PC-9 (cell line): ENCODE measurements around the gene DPH6. TPM values are rescaled to one million over a fixed set of nuclear protein-coding genes. Genes with fewer than 3 reads are reported as not detected.

Experiments used
- BruUV-seq: library from RNA; stranded (reverse); fragments of 400-500 nt; replicated peaks from 2 replicates; lab custom pipeline; 2021; lab: Mats Ljungman, UMichigan
- CTCF ChIA-PET: fragments of 300-600 bp; sonication (Branson Sonifier 250); formaldehyde crosslinking; loops from one replicate; lab custom pipeline; 2022; ENCODE audit warnings: antibody characterized with exemption; lab: Charles Lee
- POLR2A ChIA-PET: fragments of 300-600 bp; sonication (Branson Sonifier 250); formaldehyde crosslinking; loops from one replicate; lab custom pipeline; 2022; ENCODE audit warnings: antibody characterized with exemption; ENCODE audit not compliant: unreplicated experiment; lab: Charles Lee
- DNase-seq, 2 experiments: peaks; one replicate each; pipeline versions ENCODE4 v3.0.0 to v3.0.0-alpha.2; 2015 to 2022; ENCODE audit warnings: mixed read lengths in 1 of 2
- H2AFZ ChIP-seq: fragments of 200-600 bp; sonication (generic); 2 replicates; pipeline ENCODE4 v1.8.1; 2017; ENCODE audit warnings: antibody characterized with exemption
- H3F3A ChIP-seq: fragments of 200-600 bp; sonication (generic); 2 replicates; pipeline ENCODE4 v1.8.1; 2017; ENCODE audit warnings: antibody characterized with exemption, mild to moderate bottlenecking, low read depth; ENCODE audit not compliant: insufficient read depth
- H3K27ac ChIP-seq: fragments of 200-600 bp; sonication (generic); 2 replicates; pipeline ENCODE4 v1.6.1; 2016; ENCODE audit warnings: mixed run types
- H3K27me3 ChIP-seq: fragments of 200-600 bp; sonication (generic); 2 replicates; pipeline ENCODE4 v1.6.1; 2016; ENCODE audit warnings: low read depth, mixed run types; ENCODE audit not compliant: insufficient read depth
- H3K36me3 ChIP-seq: fragments of 200-600 bp; sonication (generic); 2 replicates; pipeline ENCODE4 v1.6.1; 2016; ENCODE audit warnings: low read depth, mixed run types
- H3K4me1 ChIP-seq: fragments of 200-600 bp; sonication (generic); replicated peaks from 2 replicates; pipeline ENCODE4 v1.6.1; 2016; ENCODE audit warnings: mixed run types; ENCODE audit not compliant: insufficient read depth
- H3K4me2 ChIP-seq: fragments of 200-600 bp; sonication (generic); 2 replicates; pipeline ENCODE4 v1.6.1; 2017; ENCODE audit warnings: mixed run types
- H3K4me3 ChIP-seq: fragments of 200-600 bp; sonication (generic); 2 replicates; pipeline ENCODE4 v1.6.1; 2016; ENCODE audit warnings: mixed run types
- H3K79me2 ChIP-seq: fragments of 200-600 bp; sonication (generic); 2 replicates; pipeline ENCODE4 v1.6.1; 2017; ENCODE audit warnings: low read depth, mixed run types
- H3K9me2 ChIP-seq: fragments of 200-600 bp; sonication (generic); 2 replicates; pipeline ENCODE4 v1.8.1; 2017; ENCODE audit warnings: mild to moderate bottlenecking; ENCODE audit not compliant: insufficient read depth
- H3K9me3 ChIP-seq: fragments of 200-600 bp; sonication (generic); 2 replicates; pipeline ENCODE4 v1.8.1; 2016; ENCODE audit warnings: low read depth; ENCODE audit not compliant: insufficient read depth
- H4K20me1 ChIP-seq: fragments of 200-600 bp; sonication (generic); 2 replicates; pipeline ENCODE4 v1.8.1; 2017; ENCODE audit not compliant: insufficient read depth
- EZH2 ChIP-seq: fragments of 200-600 bp; sonication (generic); IDR thresholded peaks from 2 replicates; pipeline ENCODE4 v1.8.0; 2017; ENCODE audit warnings: antibody characterized with exemption, low read depth
- intact Hi-C: fragments of 100-400 bp; cut with micrococcal nuclease; formaldehyde crosslinking; loops from one replicate; pipeline ENCODE4 v1.10.0; 2022; ENCODE audit not compliant: unreplicated experiment
- total RNA-seq: library from RNA; stranded (reverse); gene quantifications from 2 replicates; pipeline ENCODE4 v1.2.3, GENCODE V29; 2021
- TF ChIP-seq, protein P1 (sequence below): fragments of 200-600 bp; sonication (generic); conservative IDR thresholded peaks from 2 replicates; pipeline ENCODE4 v1.6.1; 2017; ENCODE audit warnings: mixed run types, antibody characterized with exemption, mild to moderate bottlenecking, moderate library complexity

Gene DPH6
- total RNA-seq, 1 experiment from 2014 or later, result 14.8 TPM

- ChIA-PET CTCF (no interaction called here), POLR2A (interaction anchor here (0.7 kb wide), 1 partner anchor 1653 kb away, joined by 5 read pairs; no protein-coding TSS in a partner anchor)
- H3K9me3 ChIP-seq, result no peaks in the 10 kb centered on the region
- intact Hi-C loops, result no loop called here
- no peak overlapping the region for H3K4me3 ChIP-seq
- no peaks in the 10 kb centered on the region for H3K9me2 ChIP-seq
- H3F3A ChIP-seq, result no peaks in the 10 kb centered on the region
- H2AFZ ChIP-seq, result no peak overlapping the region
- H3K79me2 ChIP-seq, result no peaks in the 10 kb centered on the region
- H3K36me3 ChIP-seq, result no peaks in the 10 kb centered on the region
- TF ChIP-seq, protein P1, sequence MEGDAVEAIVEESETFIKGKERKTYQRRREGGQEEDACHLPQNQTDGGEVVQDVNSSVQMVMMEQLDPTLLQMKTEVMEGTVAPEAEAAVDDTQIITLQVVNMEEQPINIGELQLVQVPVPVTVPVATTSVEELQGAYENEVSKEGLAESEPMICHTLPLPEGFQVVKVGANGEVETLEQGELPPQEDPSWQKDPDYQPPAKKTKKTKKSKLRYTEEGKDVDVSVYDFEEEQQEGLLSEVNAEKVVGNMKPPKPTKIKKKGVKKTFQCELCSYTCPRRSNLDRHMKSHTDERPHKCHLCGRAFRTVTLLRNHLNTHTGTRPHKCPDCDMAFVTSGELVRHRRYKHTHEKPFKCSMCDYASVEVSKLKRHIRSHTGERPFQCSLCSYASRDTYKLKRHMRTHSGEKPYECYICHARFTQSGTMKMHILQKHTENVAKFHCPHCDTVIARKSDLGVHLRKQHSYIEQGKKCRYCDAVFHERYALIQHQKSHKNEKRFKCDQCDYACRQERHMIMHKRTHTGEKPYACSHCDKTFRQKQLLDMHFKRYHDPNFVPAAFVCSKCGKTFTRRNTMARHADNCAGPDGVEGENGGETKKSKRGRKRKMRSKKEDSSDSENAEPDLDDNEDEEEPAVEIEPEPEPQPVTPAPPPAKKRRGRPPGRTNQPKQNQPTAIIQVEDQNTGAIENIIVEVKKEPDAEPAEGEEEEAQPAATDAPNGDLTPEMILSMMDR, result no peak
- no peak for TF ChIP-seq EZH2
- no peaks in the 10 kb centered on the region for H3K4me1 ChIP-seq
- H4K20me1 ChIP-seq, result no peaks in the 10 kb centered on the region
- DNase-seq, result no peak
- no TSS peak for BruUV-seq
- H3K4me2 ChIP-seq, result no peak overlapping the region
- no peak overlapping the region for H3K27ac ChIP-seq
- H3K27me3 ChIP-seq, result no peaks in the 10 kb centered on the region
These were observed 87.6 kb downstream of the DPH6 start for GRCh38 chr15:35458176-35458856.

GRCh38 chr15:35455201-35455600 is 90.8 kb downstream of the DPH6 start:
- H3K27ac ChIP-seq, result no peak overlapping the region
- TF ChIP-seq EZH2, result no peak
- TF ChIP-seq, protein P1, result no peak
- BruUV-seq, result no TSS peak
- intact Hi-C loops, result no loop called here
- no peaks in the 10 kb centered on the region for H3K36me3 ChIP-seq
- H3K4me2 ChIP-seq, result no peak overlapping the region
- no peak for DNase-seq
- H3K9me3 ChIP-seq, result no peaks in the 10 kb centered on the region
- H3K27me3 ChIP-seq, result no peaks in the 10 kb centered on the region
- H2AFZ ChIP-seq, result no peak overlapping the region
- ChIA-PET CTCF (no interaction called here), POLR2A (no interaction called here)
- H3K9me2 ChIP-seq, result no peaks in the 10 kb centered on the region
- H3K4me3 ChIP-seq, result no peak overlapping the region
- H4K20me1 ChIP-seq, result no peaks in the 10 kb centered on the region
- no peaks in the 10 kb centered on the region for H3F3A ChIP-seq
- H3K79me2 ChIP-seq, result no peaks in the 10 kb centered on the region
- no peaks in the 10 kb centered on the region for H3K4me1 ChIP-seq

- Histone ChIP-seq H3K36me3 (no peaks in the 10 kb centered on the region), H3K9me2 (no peaks in the 10 kb centered on the region), H3K9me3 (no peaks in the 10 kb centered on the region), H3F3A (no peaks in the 10 kb centered on the region), H3K27me3 (no peaks in the 10 kb centered on the region), H3K79me2 (no peaks in the 10 kb centered on the region), H4K20me1 (no peaks in the 10 kb centered on the region), H3K4me3 (no peak overlapping the region), H3K4me1 (no peaks in the 10 kb centered on the region), H2AFZ (no peak overlapping the region), H3K27ac (no peak overlapping the region), H3K4me2 (no peak overlapping the region)
- intact Hi-C loops, result no loop called here
- ChIA-PET POLR2A (no interaction called here), CTCF (interaction anchor here (0.6 to 0.7 kb wide), 2 partner anchors 91 to 1132 kb away, joined by 3 to 4 read pairs; no protein-coding TSS in a partner anchor)
- no peak for DNase-seq
- TF ChIP-seq, protein P1, result no peak
- TF ChIP-seq EZH2, result no peak
- BruUV-seq, result no TSS peak
These were observed 95.5 kb downstream of the DPH6 start for GRCh38 chr15:35450492-35450891.
